ENCODE measurements around the gene SETD4.

The SETD4 gene

GRCh38 chr21:36003776-36004175 is 56.5 kb downstream of the SETD4 start:
- no peak for DNase-seq

DNA sequence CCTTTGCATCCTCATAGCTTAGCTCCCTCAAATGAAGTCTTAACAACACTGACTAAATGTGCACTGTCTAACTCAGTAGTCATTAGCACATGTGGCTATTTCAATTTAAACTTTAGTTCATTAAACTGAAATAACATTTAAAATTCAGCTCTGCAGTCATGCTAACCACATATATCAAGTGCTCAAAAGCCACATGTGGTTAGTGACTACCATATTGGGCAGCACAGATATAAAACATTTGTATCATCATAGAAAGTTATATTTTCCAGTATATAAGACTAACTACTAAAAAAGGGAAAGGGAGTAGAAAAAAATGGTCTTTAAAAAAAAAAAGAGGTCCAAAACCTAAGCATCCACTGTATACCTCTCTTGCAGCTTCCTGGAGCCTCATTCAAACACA is 64.1 kb downstream of the SETD4 start:
- DNase-seq: no peak

- DNase-seq: no peak
Observed at GRCh38 chr21:35995522-35996088, 64.7 kb downstream of the SETD4 start.

DNA sequence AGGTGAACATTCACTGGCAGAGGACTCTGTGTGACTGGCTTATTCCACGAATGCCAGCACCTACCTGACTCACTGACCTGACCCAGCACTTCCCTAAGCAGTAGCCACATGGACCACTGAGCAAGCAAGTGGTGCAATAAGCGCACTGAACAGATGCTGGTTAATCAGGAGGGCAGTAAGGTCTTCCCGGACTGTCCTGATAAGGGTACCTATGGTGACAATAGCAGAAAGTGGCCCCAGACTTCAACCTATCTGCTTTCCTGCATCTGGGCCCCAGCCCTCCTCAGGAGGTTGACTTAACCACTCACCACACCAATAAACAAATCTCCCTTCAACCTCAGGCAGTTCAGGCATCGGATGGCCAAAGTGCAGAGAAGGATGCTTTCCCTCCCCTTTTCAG is 65.7 kb downstream of the SETD4 start:
- no peak for DNase-seq

- DNase-seq: no peak
Observed at GRCh38 chr21:35993875-35994490, 66.3 kb downstream of the SETD4 start.

- DNase-seq: no peak
Observed at GRCh38 chr21:35991131-35991530, 69.2 kb downstream of the SETD4 start.

DNA sequence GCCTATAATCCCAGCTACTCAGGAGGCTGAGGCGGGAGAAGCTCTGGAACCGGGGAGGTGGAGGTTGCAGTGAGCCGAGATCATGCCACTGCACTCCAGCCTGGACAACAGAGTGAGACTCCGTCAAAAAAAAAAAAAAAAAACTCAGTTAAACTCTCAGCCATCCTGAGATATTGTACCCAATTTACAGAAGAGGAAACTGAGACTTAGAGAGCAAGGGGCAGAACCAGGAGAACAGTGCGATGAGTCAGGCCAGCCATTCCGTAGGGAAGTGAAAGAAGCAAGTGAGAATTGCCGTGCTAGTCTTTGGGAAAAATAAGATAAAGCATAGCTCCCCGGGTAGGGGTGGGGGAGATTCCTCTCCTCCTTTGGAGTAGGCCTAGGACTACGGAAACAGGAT is 69.7 kb downstream of the SETD4 start:
- no peak for DNase-seq

- no peak for DNase-seq
Observed at GRCh38 chr21:35989138-35989735, 71.1 kb downstream of the SETD4 start.

DNA sequence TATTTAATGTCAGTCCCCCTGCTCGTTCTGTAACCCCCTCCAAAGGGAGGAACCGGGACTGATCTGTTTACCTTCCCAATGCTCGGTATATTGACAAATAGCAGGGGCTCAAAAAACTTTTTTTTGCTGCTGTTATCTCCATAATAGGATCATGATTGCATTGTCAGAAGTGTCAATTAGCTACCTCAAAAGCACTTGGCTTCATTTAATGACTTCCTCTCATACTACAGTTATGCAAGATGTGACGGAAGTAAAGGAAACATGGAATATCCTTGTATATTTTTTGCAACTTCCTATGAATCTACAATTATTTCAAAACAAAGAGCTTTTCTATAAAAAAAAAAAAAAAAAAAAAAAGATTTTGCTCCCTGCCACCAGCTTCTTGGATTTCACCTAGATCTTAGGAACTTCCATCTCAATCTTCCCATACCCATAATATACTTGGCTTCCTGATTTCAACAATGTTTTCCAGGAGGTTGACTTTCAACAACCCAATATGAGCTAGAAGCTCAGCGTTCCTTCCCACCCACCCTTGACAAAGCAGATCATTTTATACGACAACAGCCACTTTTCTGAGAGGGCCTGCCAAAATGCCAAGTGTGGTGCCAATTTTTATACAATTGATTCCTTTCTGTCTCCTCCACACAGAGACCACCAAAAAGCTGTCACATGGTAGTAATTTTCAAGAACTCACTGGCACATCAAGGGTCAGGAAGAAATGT is 71.7 kb downstream of the SETD4 start:
- DNase-seq: no peak

- no peak for DNase-seq
Observed at GRCh38 chr21:35987475-35987874, 72.9 kb downstream of the SETD4 start.

DNA sequence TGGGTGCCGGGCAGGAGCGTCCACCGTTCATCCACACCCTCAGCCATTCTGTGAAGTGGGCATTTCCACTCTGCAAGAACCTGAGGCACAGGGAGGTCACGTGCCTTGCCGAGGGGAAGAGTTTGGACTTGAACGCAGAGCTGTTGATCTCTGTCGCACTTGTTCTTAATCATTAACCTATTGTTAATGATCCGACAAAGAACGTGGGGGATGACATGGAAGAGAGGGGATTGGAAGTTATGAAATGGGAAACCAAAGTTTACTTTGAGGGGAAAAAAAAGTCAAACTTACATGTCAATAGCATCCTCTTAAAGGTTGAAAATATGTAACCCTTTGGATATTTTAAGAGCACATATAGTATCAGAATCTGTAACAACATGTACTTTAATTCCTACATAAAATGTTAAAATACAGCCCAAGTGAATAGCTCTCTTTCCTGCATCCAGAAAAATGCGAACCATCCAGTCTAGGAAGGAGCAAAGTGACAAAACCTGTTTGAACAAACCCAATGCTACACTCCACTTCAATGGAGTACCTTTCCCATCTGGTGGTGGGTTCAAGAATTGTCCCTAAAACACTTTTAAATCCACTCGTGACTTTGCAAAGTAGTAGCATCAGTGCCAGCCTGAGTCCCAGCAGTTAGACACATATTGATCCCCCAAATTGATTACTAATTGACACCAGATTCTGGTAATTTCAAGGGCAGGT is 75.5 kb downstream of the SETD4 start:
- no peak for DNase-seq

Data from DMS 273 treated with DMSO at 0.1 percent for 48 hours (cell line).